CD4-positive, CD25-positive, alpha-beta regulatory T cell (primary cell): ENCODE results near the gene EPB41L4A. TPM values are rescaled to one million over a fixed set of nuclear protein-coding genes. Genes with fewer than 3 reads are reported as not detected.
"Not testable (repeated sequence)": the region's sequence is repeated elsewhere in the genome, so short reads cannot be mapped to it uniquely, and the experiment has no call there.

Experiments used
- ATAC-seq, 2 donors: fragments of 150-1000 bp; cut with Tn5 transposase; one replicate each; pipeline ENCODE4 v1.10.0; 2021; ENCODE audit warnings: low read depth in 2 of 2, moderate number of reproducible peaks in 2 of 2, moderate library complexity in 1 of 2
- DNase-seq, 3 donors: peaks; one replicate each; pipeline versions ENCODE4 v3.0.0 to v3.0.0-alpha.2; 2012 to 2022; ENCODE audit warnings: mixed read lengths in 1 of 3
- H3K27ac ChIP-seq: one replicate; pipeline ENCODE4 v1.7.0; 2013; ENCODE audit warnings: mild to moderate bottlenecking, low read length; ENCODE audit not compliant: insufficient read depth, poor library complexity, severe bottlenecking
- H3K27me3 ChIP-seq: one replicate; pipeline ENCODE4 v1.7.0; 2013; ENCODE audit warnings: low read length; ENCODE audit not compliant: control insufficient read depth, insufficient read depth
- H3K36me3 ChIP-seq: one replicate; pipeline ENCODE4 v1.7.0; 2013; ENCODE audit warnings: mild to moderate bottlenecking, low read length, moderate library complexity; ENCODE audit not compliant: control insufficient read depth, insufficient read depth
- H3K4me1 ChIP-seq: 2 replicates; pipeline ENCODE4 v1.7.0; 2013; ENCODE audit warnings: mild to moderate bottlenecking, low read length; ENCODE audit not compliant: insufficient read depth, control insufficient read depth, poor library complexity, severe bottlenecking
- H3K4me3 ChIP-seq: one replicate; pipeline ENCODE4 v1.7.0; 2013; ENCODE audit warnings: low read depth, mild to moderate bottlenecking, low read length, moderate library complexity
- H3K9me3 ChIP-seq, 2 experiments: 1 replicate in 1 of 2; 2 replicates in 1 of 2; pipeline ENCODE4 v1.7.0; 2013; ENCODE audit warnings: low read length in 2 of 2, mild to moderate bottlenecking in 1 of 2, moderate library complexity in 1 of 2; ENCODE audit not compliant: control insufficient read depth in 2 of 2
- H3K27ac Mint-ChIP-seq, 3 donors: one replicate each; pipeline ENCODE4 v1.8.0; 2020 to 2022; ENCODE audit warnings: mild to moderate bottlenecking in 3 of 3, mixed read lengths in 3 of 3, moderate library complexity in 2 of 3
- H3K27me3 Mint-ChIP-seq: one replicate; pipeline ENCODE4 v1.8.0; 2022; ENCODE audit warnings: mild to moderate bottlenecking, mixed read lengths
- H3K36me3 Mint-ChIP-seq: one replicate; pipeline ENCODE4 v1.8.0; 2020; ENCODE audit warnings: mixed read lengths
- H3K4me1 Mint-ChIP-seq, 4 donors: one replicate each; pipeline ENCODE4 v1.8.0; 2020 to 2022; ENCODE audit warnings: mixed read lengths in 4 of 4, mild to moderate bottlenecking in 1 of 4
- H3K4me3 Mint-ChIP-seq, 4 donors: one replicate each; pipeline ENCODE4 v1.8.0; 2020 to 2022; ENCODE audit warnings: mild to moderate bottlenecking in 4 of 4, mixed read lengths in 4 of 4, moderate library complexity in 3 of 4
- H3K9me3 Mint-ChIP-seq, 7 donors: one replicate each; pipeline ENCODE4 v1.8.0; 2020 to 2022; ENCODE audit warnings: mixed read lengths in 7 of 7, mild to moderate bottlenecking in 3 of 7, moderate library complexity in 2 of 7
- polyA plus RNA-seq, 4 donors: library from polyadenylated mRNA; unstranded; fragments of 300-500 nt; fragmentation: Illumina TruSeq; gene quantifications; one replicate each; pipeline ENCODE4 v1.2.3, GENCODE V29; 2021
- total RNA-seq: library from RNA; stranded (reverse); gene quantifications from one replicate; pipeline ENCODE4 v1.2.3, GENCODE V29; 2022

The EPB41L4A gene
- total and polyA plus RNA-seq, 5 donors from 2014 or later: 0.09 to 0.38 (median 0.22) TPM; not detected in 1

- H3K4me1 ChIP-seq: no peaks in the 10 kb centered on the region
- Mint-ChIP-seq H3K36me3 (no peaks in the 10 kb centered on the region), H3K4me3 (no peak overlapping the region), H3K9me3 (no peaks in the 10 kb centered on the region), H3K4me1 (no peaks in the 10 kb centered on the region), H3K27me3 (no peaks in the 10 kb centered on the region), H3K27ac (no peak overlapping the region)
- H3K4me3 ChIP-seq: no peak overlapping the region
- no peak for DNase-seq
- H3K27me3 ChIP-seq: no peaks in the 10 kb centered on the region
- H3K36me3 ChIP-seq: no peaks in the 10 kb centered on the region
- ATAC-seq: no peak
- no peaks in the 10 kb centered on the region for H3K9me3 ChIP-seq
- H3K27ac ChIP-seq: no peak overlapping the region
These were observed 191.0 kb downstream of the EPB41L4A start for GRCh38 chr5:112227911-112228631.

- Mint-ChIP-seq H3K4me1 (no peaks in the 10 kb centered on the region), H3K9me3 (no peaks in the 10 kb centered on the region), H3K27ac (no peak overlapping the region), H3K36me3 (no peaks in the 10 kb centered on the region), H3K27me3 (no peaks in the 10 kb centered on the region), H3K4me3 (no peak overlapping the region)
- Histone ChIP-seq H3K36me3 (no peaks in the 10 kb centered on the region), H3K27ac (no peak overlapping the region), H3K4me3 (no peak overlapping the region), H3K4me1 (no peaks in the 10 kb centered on the region), H3K9me3 (no peaks in the 10 kb centered on the region), H3K27me3 (no peaks in the 10 kb centered on the region)
- ATAC-seq (no peak), DNase-seq (no peak)
These were observed 192.9 kb downstream of the EPB41L4A start for GRCh38 chr5:112226215-112226614.

GRCh38 chr5:112222997-112223396, 196.1 kb downstream of the EPB41L4A start:
- H3K27ac ChIP-seq, DNase-seq, H3K9me3 ChIP-seq, H3K36me3 ChIP-seq, H3K36me3 Mint-ChIP-seq, H3K27me3 Mint-ChIP-seq, ATAC-seq, H3K27ac Mint-ChIP-seq, H3K4me1 ChIP-seq, H3K4me3 Mint-ChIP-seq, H3K27me3 ChIP-seq, H3K9me3 Mint-ChIP-seq, H3K4me1 Mint-ChIP-seq, H3K4me3 ChIP-seq: not testable (repeated sequence)

- Histone ChIP-seq H3K4me1 (no peaks in the 10 kb centered on the region), H3K4me3 (no peak overlapping the region), H3K27ac (no peak overlapping the region), H3K27me3 (peaks cover 3% of the 10 kb centered on the region), H3K9me3 (no peaks in the 10 kb centered on the region), H3K36me3 (no peaks in the 10 kb centered on the region)
- Mint-ChIP-seq H3K4me3 (no peak overlapping the region), H3K27ac (no peak overlapping the region), H3K9me3 (no peaks in the 10 kb centered on the region), H3K36me3 (no peaks in the 10 kb centered on the region), H3K4me1 (no peaks in the 10 kb centered on the region), H3K27me3 (peaks cover 11% of the 10 kb centered on the region)
- no peak for DNase-seq
- ATAC-seq: no peak
These were observed 197.9 kb downstream of the EPB41L4A start for GRCh38 chr5:112221128-112221527.

- Histone ChIP-seq H3K4me1 (no peaks in the 10 kb centered on the region), H3K36me3 (no peaks in the 10 kb centered on the region), H3K4me3 (no peak overlapping the region), H3K27me3 (peaks cover 3% of the 10 kb centered on the region), H3K9me3 (no peaks in the 10 kb centered on the region), H3K27ac (no peak overlapping the region)
- no peaks in the 10 kb centered on the region for H3K36me3 Mint-ChIP-seq
- no peak overlapping the region for H3K4me3 Mint-ChIP-seq
- H3K27me3 Mint-ChIP-seq: peaks cover 16% of the 10 kb centered on the region
- no peak overlapping the region for H3K27ac Mint-ChIP-seq
- ATAC-seq (no peak), DNase-seq (no peak)
- H3K4me1 Mint-ChIP-seq: no peaks in the 10 kb centered on the region
- H3K9me3 Mint-ChIP-seq: no peaks in the 10 kb centered on the region
These were observed 200.1 kb downstream of the EPB41L4A start for GRCh38 chr5:112219000-112219399.

- Mint-ChIP-seq H3K27ac (no peak overlapping the region), H3K36me3 (no peaks in the 10 kb centered on the region), H3K4me3 (no peak overlapping the region), H3K9me3 (no peaks in the 10 kb centered on the region), H3K4me1 (no peaks in the 10 kb centered on the region), H3K27me3 (peaks cover 20% of the 10 kb centered on the region)
- no peaks in the 10 kb centered on the region for H3K36me3 ChIP-seq
- peaks cover 3% of the 10 kb centered on the region for H3K27me3 ChIP-seq
- no peak overlapping the region for H3K4me3 ChIP-seq
- ATAC-seq: no peak
- no peak for DNase-seq
- H3K9me3 ChIP-seq: no peaks in the 10 kb centered on the region
- no peaks in the 10 kb centered on the region for H3K4me1 ChIP-seq
- no peak overlapping the region for H3K27ac ChIP-seq
These were observed 201.1 kb downstream of the EPB41L4A start for GRCh38 chr5:112217843-112218579.

- H3K36me3 ChIP-seq: no peaks in the 10 kb centered on the region
- H3K9me3 ChIP-seq: no peaks in the 10 kb centered on the region
- no peaks in the 10 kb centered on the region for H3K36me3 Mint-ChIP-seq
- no peak overlapping the region for H3K27ac ChIP-seq
- H3K27me3 Mint-ChIP-seq: peaks cover 20% of the 10 kb centered on the region
- no peak for DNase-seq
- H3K4me3 ChIP-seq: no peak overlapping the region
- H3K27ac Mint-ChIP-seq: no peak overlapping the region
- H3K4me1 Mint-ChIP-seq: no peaks in the 10 kb centered on the region
- H3K9me3 Mint-ChIP-seq: no peaks in the 10 kb centered on the region
- peaks cover 2% of the 10 kb centered on the region for H3K27me3 ChIP-seq
- no peaks in the 10 kb centered on the region for H3K4me1 ChIP-seq
- ATAC-seq: no peak
- H3K4me3 Mint-ChIP-seq: no peak overlapping the region
These were observed 202.9 kb downstream of the EPB41L4A start for GRCh38 chr5:112216140-112216539.
